Adrenal gland (tissue), 5 donors: ENCODE results near the gene PTPRD.

Source experiments
- POLR2A ChIP-seq, 2 donors: fragments of 450-650 bp; IDR thresholded peaks; one replicate each; pipeline ENCODE4 v1.6.1; 2017; ENCODE audit warnings: antibody characterized with exemption in 2 of 2, mild to moderate bottlenecking in 2 of 2, moderate library complexity in 1 of 2
- TF ChIP-seq, protein P1 (sequence below), 6 experiments: fragments of 450-650 bp in 4 of 6; fragments of 200-600 bp in 2 of 6; sonication (generic) in 1 of 6; IDR thresholded peaks; 1 replicate in 5 of 6; 2 replicates in 1 of 6; pipeline versions ENCODE4 v1.5.1 to v1.8.0; 2016 to 2021; ENCODE audit warnings: antibody characterized with exemption in 6 of 6, mild to moderate bottlenecking in 2 of 6, moderate library complexity in 1 of 6
- donor health status: DM: no; HTN: no; CAD: no.

- TF ChIP-seq POLR2A (IDR thresholded peaks at IDR 0.05): no peak
- TF ChIP-seq, protein P1, sequence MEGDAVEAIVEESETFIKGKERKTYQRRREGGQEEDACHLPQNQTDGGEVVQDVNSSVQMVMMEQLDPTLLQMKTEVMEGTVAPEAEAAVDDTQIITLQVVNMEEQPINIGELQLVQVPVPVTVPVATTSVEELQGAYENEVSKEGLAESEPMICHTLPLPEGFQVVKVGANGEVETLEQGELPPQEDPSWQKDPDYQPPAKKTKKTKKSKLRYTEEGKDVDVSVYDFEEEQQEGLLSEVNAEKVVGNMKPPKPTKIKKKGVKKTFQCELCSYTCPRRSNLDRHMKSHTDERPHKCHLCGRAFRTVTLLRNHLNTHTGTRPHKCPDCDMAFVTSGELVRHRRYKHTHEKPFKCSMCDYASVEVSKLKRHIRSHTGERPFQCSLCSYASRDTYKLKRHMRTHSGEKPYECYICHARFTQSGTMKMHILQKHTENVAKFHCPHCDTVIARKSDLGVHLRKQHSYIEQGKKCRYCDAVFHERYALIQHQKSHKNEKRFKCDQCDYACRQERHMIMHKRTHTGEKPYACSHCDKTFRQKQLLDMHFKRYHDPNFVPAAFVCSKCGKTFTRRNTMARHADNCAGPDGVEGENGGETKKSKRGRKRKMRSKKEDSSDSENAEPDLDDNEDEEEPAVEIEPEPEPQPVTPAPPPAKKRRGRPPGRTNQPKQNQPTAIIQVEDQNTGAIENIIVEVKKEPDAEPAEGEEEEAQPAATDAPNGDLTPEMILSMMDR (IDR thresholded peaks at IDR 0.05): no peak
Measured at GRCh38 chr9:8356406-8356805, 2256.4 kb downstream of the PTPRD start.
